ENCODE measurements around the gene MOK.

MOK gene

DNA sequence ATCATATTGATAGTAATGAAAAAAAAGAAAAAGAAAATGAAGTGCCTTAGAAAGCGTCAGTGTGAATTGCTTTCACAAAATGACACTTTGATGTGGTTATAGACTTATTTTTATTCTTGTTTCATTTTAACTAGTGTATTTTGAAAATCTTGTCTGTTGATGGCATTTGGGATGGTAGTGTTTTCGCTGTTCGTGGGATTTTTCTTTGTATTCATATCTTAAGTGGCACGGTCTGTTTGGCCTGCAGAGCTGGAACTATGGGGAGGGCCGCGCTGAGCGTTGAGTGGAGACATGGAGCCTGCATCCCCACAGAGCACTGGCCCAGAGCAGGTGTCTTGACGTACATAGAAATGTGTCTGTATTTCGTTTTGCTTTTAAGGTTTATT, 103.6 kb downstream of the MOK start:
- DNase-seq = no peak

- no peak for DNase-seq
Measured at GRCh38 chr14:102200690-102201352, 104.1 kb downstream of the MOK start.

DNA sequence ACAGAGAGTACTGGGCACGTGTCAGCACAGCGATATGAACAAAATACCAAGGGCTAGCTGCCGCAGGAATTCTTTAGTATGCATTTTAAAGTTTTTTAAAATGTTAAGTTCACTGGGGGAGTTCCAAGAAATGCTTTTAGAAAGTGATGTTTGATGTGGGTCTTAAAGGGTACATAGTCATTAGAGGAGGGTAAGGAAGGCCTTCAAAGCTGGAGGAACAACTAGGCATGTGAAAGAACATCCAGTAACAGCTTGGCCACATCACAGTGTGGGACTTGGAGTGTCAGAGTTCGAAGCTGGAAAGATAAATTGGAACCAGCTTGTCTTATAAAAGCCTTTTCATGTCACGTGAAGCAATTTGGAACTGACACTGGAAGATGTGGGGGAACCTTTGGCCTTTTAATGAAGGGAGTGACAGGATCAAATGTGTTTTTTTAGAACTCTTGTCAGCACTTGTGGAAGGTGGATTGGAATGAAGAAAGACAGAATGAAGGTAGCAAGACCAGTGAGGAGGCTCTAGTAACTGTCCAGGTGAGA, 107.6 kb downstream of the MOK start:
- no peak for DNase-seq

DNA sequence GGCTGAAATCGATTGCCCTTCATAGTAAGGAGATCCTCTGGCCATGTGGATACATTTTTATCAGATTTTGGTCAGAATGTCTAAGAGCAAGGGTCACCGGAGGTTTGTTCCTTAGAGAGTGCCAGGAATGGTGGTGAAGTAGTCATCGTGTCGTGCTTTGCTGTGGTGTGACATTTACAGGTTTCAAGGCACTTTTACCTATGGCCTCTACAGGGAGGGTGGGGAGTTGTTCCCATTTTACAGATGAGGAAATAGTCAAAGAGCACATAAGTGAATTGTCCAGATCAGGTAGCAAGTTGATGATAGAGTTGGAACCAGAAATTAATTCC, 108.1 kb downstream of the MOK start:
- no peak for DNase-seq

DNA sequence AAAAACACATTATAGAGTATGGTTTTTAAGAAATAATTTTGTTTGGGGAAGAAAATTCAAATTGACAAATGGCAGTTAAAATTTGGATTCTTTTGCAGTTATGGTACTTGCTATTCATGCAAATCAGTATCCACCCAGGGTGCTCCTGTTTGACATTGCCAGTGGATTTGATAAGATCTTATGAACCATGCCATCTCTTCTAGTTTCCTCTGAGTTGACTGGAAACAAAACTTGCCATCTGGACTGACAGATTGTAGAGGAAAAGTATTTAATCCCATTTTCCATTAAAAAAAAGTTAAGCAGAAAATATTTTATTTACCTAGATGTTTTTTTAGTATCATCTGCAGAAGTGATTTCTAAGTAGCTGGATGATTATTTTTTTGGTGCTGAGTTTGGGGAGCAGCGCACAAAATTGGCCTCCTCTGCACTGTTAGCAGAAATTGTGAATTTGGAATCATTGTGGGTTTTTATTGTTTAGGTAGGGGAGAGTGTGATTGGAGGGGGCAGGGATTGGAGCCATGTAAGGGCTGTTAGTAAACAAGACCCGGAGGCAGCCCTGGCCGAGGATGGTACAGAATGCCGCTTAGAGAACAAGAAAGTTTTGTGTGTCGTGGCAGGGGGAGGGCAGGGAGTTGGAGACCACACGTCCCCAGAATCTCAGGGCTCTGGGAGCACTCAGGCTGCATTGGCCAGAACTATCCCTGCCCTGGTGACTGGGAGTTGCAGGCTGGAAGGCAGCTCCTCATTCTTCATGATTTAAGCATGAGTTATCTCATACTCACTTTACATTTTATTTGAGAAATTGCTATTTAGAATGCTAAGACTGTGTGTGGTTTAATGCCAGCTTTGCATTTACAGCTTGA, 108.7 kb downstream of the MOK start:
- no peak for DNase-seq

- DNase-seq = no peak
Measured at GRCh38 chr14:102195446-102195845, 109.5 kb downstream of the MOK start.

DNA sequence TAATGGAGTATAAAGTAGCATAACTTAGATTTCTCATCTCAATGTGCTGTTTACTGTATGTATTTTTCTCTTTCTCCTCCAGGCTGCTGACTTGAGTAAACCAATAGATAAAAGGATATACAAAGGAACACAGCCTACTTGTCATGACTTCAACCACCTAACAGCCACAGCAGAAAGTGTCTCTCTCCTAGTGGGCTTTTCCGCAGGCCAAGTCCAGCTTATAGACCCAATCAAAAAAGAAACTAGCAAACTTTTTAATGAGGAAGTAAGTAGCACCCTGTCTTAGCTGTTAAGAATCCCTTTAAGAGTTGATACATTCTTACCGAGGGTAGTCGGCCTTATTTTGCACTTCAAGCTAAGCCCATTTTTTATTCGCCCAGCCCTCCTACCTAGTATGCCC, 110.1 kb downstream of the MOK start:
- no peak for DNase-seq

DNA sequence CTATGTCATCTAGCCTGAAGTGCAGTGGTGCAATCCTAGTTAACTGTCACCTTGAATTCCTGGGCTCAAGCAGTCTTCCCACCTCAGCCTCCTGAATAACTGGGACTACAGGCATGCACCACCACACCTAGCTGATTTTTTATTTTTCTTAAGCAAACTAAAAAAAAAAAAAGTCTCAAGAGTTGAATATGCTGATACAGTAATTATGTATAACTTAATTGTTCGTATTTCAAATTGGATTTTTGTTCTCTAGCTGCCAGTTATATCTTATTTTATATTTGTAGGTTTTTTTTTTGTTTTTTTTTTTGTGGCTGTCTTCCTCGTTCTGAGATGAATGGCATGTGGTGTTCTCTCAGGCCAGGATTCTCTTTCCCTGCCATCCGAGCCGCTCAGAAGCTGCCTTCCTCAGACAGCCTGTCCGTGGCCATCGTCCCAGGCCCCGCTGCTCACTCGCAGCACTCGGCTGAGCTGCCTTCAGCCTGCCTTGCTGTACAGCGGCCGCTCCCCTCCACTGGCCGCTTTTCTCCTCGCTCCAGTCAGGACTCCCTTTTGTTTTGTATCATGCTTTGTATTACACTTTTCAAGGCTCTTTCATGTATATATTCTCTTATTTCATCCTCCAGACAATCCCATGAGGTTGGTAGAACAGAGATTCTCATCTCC, 112.0 kb downstream of the MOK start:
- no peak for DNase-seq

DNA sequence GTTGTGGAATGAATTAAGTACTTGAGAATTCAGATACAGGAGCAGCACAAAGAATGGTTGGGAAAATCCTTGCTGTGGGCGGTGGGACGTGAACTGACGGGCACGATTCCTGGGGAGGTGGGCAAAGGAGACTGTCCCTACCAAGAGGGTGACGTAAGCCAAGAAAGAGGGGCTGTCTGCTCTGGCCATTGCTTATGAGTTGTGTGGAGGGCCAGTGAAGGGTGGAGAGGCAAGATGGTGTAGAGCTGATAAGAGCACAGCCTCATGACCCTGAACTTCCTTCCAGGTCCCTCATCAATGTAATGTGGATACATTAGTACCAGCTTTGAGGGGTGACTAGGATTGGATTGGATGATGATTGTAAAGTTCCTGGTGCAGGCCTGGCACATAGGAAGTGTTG, 115.1 kb downstream of the MOK start:
- no peak for DNase-seq

DNA sequence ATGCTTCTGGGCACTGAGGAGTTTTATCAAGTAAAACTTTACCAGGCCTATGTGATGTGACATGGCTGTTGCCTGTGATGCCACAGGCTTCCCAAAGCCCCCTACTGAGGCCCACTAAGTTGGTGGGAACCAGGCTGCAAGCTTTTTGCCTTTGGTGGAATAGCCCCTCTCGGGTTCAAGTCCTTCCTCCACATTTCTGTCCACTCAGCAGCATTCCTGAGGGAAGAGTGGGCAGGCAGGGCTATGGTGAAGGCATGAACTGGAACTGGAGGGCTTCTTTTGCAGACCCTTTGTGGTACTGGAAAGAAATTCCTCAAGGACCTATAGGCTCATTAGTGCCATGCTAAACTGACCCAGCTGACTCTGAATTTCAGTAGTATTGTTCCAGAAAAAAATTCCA, 116.8 kb downstream of the MOK start:
- no peak for DNase-seq

- no peak for DNase-seq
Measured at GRCh38 chr14:102187568-102188001, 117.4 kb downstream of the MOK start.

DNA sequence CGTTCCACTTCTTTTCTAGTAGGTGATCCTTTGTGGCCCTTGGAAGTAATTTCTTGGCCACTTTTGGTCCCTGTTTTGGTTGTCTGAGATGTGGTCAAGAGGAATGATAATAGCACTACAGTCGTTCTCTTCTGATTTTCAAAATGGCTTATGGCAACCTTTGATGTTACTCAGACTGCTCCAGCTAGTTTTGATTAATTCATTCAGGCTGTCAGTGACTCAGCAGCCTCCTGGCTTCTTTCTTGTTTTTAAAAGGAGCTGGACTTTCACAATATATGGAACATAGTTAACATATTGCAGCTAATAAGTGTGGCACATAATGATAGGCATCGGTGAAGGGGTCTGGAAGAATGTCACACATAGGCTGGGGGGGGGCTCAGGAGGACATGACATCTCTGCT, 117.9 kb downstream of the MOK start:
- DNase-seq = no peak

GRCh38 chr14:102185360-102185759, 119.6 kb downstream of the MOK start:
- no peak for DNase-seq

- DNase-seq = no peak
Measured at GRCh38 chr14:102184316-102185035, 120.5 kb downstream of the MOK start.

DNA sequence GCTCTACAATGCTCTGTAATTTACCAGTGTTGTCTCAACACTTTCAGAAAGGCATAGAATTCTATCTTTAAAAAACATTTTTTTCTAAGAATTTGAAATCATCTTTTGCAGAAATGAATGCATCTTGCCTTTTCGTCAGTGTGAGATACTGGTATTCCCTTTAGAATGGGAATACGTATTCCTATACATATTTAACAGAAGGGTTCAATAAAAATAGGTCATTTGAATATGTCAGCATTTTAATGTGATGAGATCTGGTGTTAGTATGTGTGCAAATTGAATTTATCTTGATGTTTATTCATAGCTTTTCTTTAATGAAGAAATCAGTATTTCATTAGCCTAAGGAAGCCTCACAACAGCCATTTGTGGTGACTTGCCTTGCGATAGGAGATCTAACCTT, 121.1 kb downstream of the MOK start:
- no peak for DNase-seq

DNA sequence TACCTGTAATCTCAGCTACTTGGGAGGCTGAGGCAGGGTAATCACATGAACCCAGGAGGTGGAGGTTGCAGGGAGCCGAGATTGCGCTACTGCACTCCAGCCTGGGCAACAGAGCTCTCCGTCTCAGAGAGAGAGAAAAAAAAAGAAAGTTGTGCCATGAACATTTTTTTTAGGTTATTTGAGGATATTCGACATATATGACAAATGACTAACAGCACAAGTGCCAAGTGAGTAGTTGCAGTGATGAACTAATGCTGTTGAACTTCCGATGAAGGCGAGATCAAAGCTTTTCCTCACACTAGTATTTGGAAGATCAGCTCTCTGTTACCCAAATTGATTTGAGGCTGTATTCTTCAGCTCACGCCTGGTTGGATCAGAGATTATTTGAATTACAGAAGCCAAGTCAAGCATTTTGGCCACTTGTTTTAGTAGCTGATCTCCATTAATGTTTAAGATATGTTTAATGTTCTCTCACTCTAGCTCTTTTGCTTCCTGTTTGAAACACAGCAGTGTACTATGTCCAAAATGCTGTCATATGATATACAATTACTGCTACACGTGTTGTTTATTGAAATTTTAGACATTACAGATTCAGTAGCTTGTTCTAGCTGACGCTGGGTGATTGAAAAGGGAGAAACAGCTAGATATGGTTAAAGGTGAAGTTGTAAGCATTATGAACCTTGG, 121.9 kb downstream of the MOK start:
- no peak for DNase-seq

GRCh38 chr14:102182190-102182589, 122.8 kb downstream of the MOK start:
- DNase-seq = no peak

DNA sequence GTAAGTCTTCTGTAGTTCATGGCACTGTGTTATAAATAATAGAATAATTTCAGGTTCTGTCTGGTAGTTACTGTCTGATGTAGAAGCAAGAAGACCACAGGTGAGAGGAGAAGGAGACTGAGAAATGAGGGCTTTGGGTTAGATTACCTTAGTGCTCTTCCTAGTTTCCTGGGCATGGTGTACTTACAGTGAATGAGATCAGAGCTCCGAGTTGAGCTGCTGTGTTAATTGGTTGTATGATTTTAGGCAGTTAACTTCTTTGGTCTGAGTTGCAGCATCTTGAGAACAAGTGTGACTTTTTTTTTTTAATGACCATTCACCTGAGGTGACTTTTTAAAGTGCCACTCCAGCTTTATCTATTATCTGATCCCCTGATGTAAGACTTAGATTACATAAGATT, 123.8 kb downstream of the MOK start:
- no peak for DNase-seq

GRCh38 chr14:102180248-102180998, 124.5 kb downstream of the MOK start:
- no peak for DNase-seq
